B cell (primary cell): ENCODE measurements around the gene PELI2. TPM values are rescaled to one million over a fixed set of nuclear protein-coding genes. Genes with fewer than 3 reads are reported as not detected.

ENCODE experiments used
- ATAC-seq: fragments of 200-7000 bp; cut with Tn5 transposase; one replicate; pipeline ENCODE4 v1.10.0; 2021; ENCODE audit warnings: low read depth, mild to moderate bottlenecking, moderate number of reproducible peaks, moderate library complexity
- CTCF ChIA-PET: fragments of 350-600 bp; sonication (Branson Sonifier 250); formaldehyde crosslinking; loops from one replicate; lab custom pipeline; 2021; ENCODE audit warnings: antibody characterized with exemption, inconsistent platforms; lab: Charles Lee
- POLR2A ChIA-PET: fragments of 350-600 bp; sonication (Branson Sonifier 250); formaldehyde crosslinking; loops from one replicate; lab custom pipeline; 2021; ENCODE audit warnings: antibody characterized with exemption; lab: Charles Lee
- DNase-seq: peaks from one replicate; pipeline ENCODE4 v3.0.0; 2013
- H2AFZ ChIP-seq: 2 replicates; pipeline ENCODE4 v1.6.1; 2012; ENCODE audit warnings: mild to moderate bottlenecking, low read depth, low read length; ENCODE audit not compliant: insufficient read depth, poor library complexity, severe bottlenecking
- H3K27ac ChIP-seq, 2 donors: 1 replicate in 1 of 2; 2 replicates in 1 of 2; pipeline ENCODE4 v1.5.1; 2012 to 2013; ENCODE audit warnings: low read length in 2 of 2, mild to moderate bottlenecking in 2 of 2, moderate library complexity in 1 of 2
- H3K27me3 ChIP-seq, 4 experiments: fragments of 200-600 bp in 1 of 4; sonication (generic) in 1 of 4; replicated peaks in 1 of 4; 1 replicate in 2 of 4; 2 replicates in 2 of 4; pipeline versions ENCODE4 v1.6.1 to v1.7.0; 2013 to 2016; ENCODE audit warnings: low read length in 3 of 4, mild to moderate bottlenecking in 2 of 4, mixed read lengths in 1 of 4, moderate library complexity in 1 of 4; ENCODE audit not compliant: insufficient read depth in 4 of 4, control insufficient read depth in 3 of 4; ENCODE audit errors: control extremely low read depth in 1 of 4
- H3K36me3 ChIP-seq, 2 experiments: replicated peaks in 1 of 2; 1 replicate in 1 of 2; 2 replicates in 1 of 2; pipeline versions ENCODE4 v1.6.1 to v1.7.1; 2013; ENCODE audit warnings: low read length in 1 of 2; ENCODE audit not compliant: insufficient read depth in 2 of 2, control insufficient read depth in 1 of 2; ENCODE audit errors: control extremely low read depth in 1 of 2, extremely low read depth in 1 of 2
- H3K4me1 ChIP-seq, 2 donors: fragments of 200-600 bp in 1 of 2; sonication (generic) in 1 of 2; 1 replicate in 1 of 2; 2 replicates in 1 of 2; pipeline versions ENCODE4 v1.5.1 to v1.6.1; 2013 to 2017; ENCODE audit warnings: low read length in 2 of 2; ENCODE audit not compliant: control insufficient read depth in 2 of 2, insufficient read depth in 2 of 2
- H3K4me2 ChIP-seq: replicated peaks from 2 replicates; pipeline ENCODE3; 2012; ENCODE audit warnings: mild to moderate bottlenecking, low read depth, low read length; ENCODE audit not compliant: poor library complexity, severe bottlenecking
- H3K4me3 ChIP-seq, 5 experiments: fragments of 200-600 bp in 1 of 5; sonication (generic) in 1 of 5; 1 replicate in 3 of 5; 2 replicates in 2 of 5; pipeline versions ENCODE4 v1.5.1 to v1.7.0; 2011 to 2016; ENCODE audit warnings: low read length in 4 of 5, mild to moderate bottlenecking in 4 of 5, low read depth in 2 of 5, control low read depth in 1 of 5, moderate library complexity in 1 of 5; ENCODE audit not compliant: insufficient read depth in 1 of 5; ENCODE audit errors: control extremely low read depth in 1 of 5, extremely low read depth in 1 of 5
- H3K79me2 ChIP-seq: fragments of 200-600 bp; sonication (generic); one replicate; pipeline ENCODE4 v1.6.0; 2016; ENCODE audit warnings: low read length; ENCODE audit not compliant: control insufficient read depth, insufficient read depth
- H3K9ac ChIP-seq: fragments of 200-600 bp; sonication (generic); 2 replicates; pipeline ENCODE4 v1.6.1; 2017; ENCODE audit warnings: mild to moderate bottlenecking, low read length, moderate library complexity
- H3K9me3 ChIP-seq, 3 donors: one replicate each; pipeline versions ENCODE4 v1.6.1 to v1.7.1; 2013; ENCODE audit warnings: low read length in 2 of 3; ENCODE audit not compliant: control insufficient read depth in 2 of 3, insufficient read depth in 1 of 3; ENCODE audit errors: control extremely low read depth in 1 of 3
- H4K20me1 ChIP-seq: 2 replicates; pipeline ENCODE4 v1.6.0; 2012; ENCODE audit warnings: mild to moderate bottlenecking, low read length; ENCODE audit not compliant: insufficient read depth, control insufficient read depth, poor library complexity, severe bottlenecking
- H3K27ac Mint-ChIP-seq: one replicate; pipeline ENCODE4 v1.8.0; 2021; ENCODE audit warnings: mixed read lengths
- H3K27me3 Mint-ChIP-seq: one replicate; pipeline ENCODE4 v1.8.0; 2021; ENCODE audit warnings: mixed read lengths
- H3K4me1 Mint-ChIP-seq: one replicate; pipeline ENCODE4 v1.8.0; 2021; ENCODE audit warnings: mixed read lengths
- H3K4me3 Mint-ChIP-seq: one replicate; pipeline ENCODE4 v1.8.0; 2021; ENCODE audit warnings: mixed read lengths
- H3K9me3 Mint-ChIP-seq: one replicate; pipeline ENCODE4 v1.8.0; 2022; ENCODE audit warnings: mixed read lengths; ENCODE audit not compliant: insufficient read depth
- CTCF ChIP-seq: fragments of 200-600 bp; IDR thresholded peaks from one replicate; pipeline ENCODE4 v1.8.0; 2022; ENCODE audit warnings: antibody characterized with exemption, mild to moderate bottlenecking
- EZH2 ChIP-seq: IDR thresholded peaks from 2 replicates; pipeline ENCODE4 v1.6.1; 2012; ENCODE audit warnings: borderline replicate concordance, low read depth, mild to moderate bottlenecking, moderate library complexity, low read length; ENCODE audit not compliant: insufficient read depth, poor library complexity, severe bottlenecking
- WGBS: methylation state at CpG from one replicate; pipeline ENCODE4 v1.1.5; 2013; ENCODE audit warnings: missing lambda C conversion rate; ENCODE audit not compliant: insufficient coverage; 5-methylcytosine and 5-hydroxymethylcytosine counted together
- intact Hi-C: fragments of 100-400 bp; cut with micrococcal nuclease; formaldehyde crosslinking; loops from one replicate; pipeline ENCODE4 v1.10.0; 2022
- polyA plus RNA-seq: library from polyadenylated mRNA; depleted of rRNA; stranded (reverse); fragments of >200 nt; gene quantifications from 2 replicates; pipeline ENCODE4 v1.2.3, GENCODE V29; 2012
- total RNA-seq, 2 donors: library from RNA; stranded (reverse); fragments of 120-200 nt in 1 of 2; gene quantifications; 1 replicate in 1 of 2; 2 replicates in 1 of 2; pipeline versions ENCODE4 v1.2.3 to v1.2.4, GENCODE V29; 2013 to 2022

The PELI2 gene
- total and polyA plus RNA-seq, 2 donors (not counting 1 experiment from before 2014, with no cell fraction given) = 5.7 to 13.4 TPM

GRCh38 chr14:56136571-56137452 lies 18.6 kb downstream of the PELI2 start:
- ChIA-PET POLR2A (no interaction called here), CTCF (interaction anchor here (0.7 to 0.8 kb wide), 2 partner anchors 21 to 114 kb away, joined by 3 to 4 read pairs; no protein-coding TSS in a partner anchor)
- no peak overlapping the region for H3K4me3 ChIP-seq
- no peak overlapping the region for H3K4me3 Mint-ChIP-seq
- peaks cover 37% of the 10 kb centered on the region for H3K4me1 Mint-ChIP-seq
- WGBS = 100% methylated on average over 1 of the region's 2 CpGs
- H3K27me3 ChIP-seq = no peaks in the 10 kb centered on the region
- H3K36me3 ChIP-seq = no peaks in the 10 kb centered on the region
- no peak overlapping the region for H3K9ac ChIP-seq
- H3K27ac ChIP-seq = no peak overlapping the region
- H3K9me3 Mint-ChIP-seq = no peaks in the 10 kb centered on the region
- TF ChIP-seq EZH2 (no peak), CTCF (no peak)
- H3K27me3 Mint-ChIP-seq = peaks cover 10% of the 10 kb centered on the region
- peaks cover 2 to 5% of the 10 kb centered on the region in 2 donors for H3K4me1 ChIP-seq
- ATAC-seq (no peak), DNase-seq (no peak)
- H4K20me1 ChIP-seq = peaks cover 40% of the 10 kb centered on the region
- no peaks in the 10 kb centered on the region for H3K9me3 ChIP-seq
- no peak overlapping the region for H3K4me2 ChIP-seq
- H3K79me2 ChIP-seq = peaks cover 90% of the 10 kb centered on the region
- H2AFZ ChIP-seq = no peak overlapping the region
- intact Hi-C loops = loop anchor here (10.0 kb wide), 1 partner anchor 48 kb away; no protein-coding TSS in a partner anchor
- no peak overlapping the region for H3K27ac Mint-ChIP-seq

- H3K79me2 ChIP-seq = peaks cover 89% of the 10 kb centered on the region
- WGBS = 75% methylated on average over 4 of the region's 7 CpGs
- H3K9me3 ChIP-seq = no peaks in the 10 kb centered on the region
- Mint-ChIP-seq H3K27ac (no peak overlapping the region), H3K4me1 (peaks cover 32% of the 10 kb centered on the region), H3K9me3 (no peaks in the 10 kb centered on the region), H3K4me3 (no peak overlapping the region), H3K27me3 (peaks cover 10% of the 10 kb centered on the region)
- no peaks in the 10 kb centered on the region for H3K4me1 ChIP-seq
- peaks cover 34% of the 10 kb centered on the region for H4K20me1 ChIP-seq
- TF ChIP-seq CTCF (no peak), EZH2 (no peak)
- no peak overlapping the region for H2AFZ ChIP-seq
- H3K4me3 ChIP-seq = no peak overlapping the region
- H3K36me3 ChIP-seq = no peaks in the 10 kb centered on the region
- H3K4me2 ChIP-seq = no peak overlapping the region
- DNase-seq (no peak), ATAC-seq (no peak)
- ChIA-PET CTCF (interaction anchor here (0.8 kb wide), 1 partner anchor 114 kb away, joined by 3 read pairs; no protein-coding TSS in a partner anchor), POLR2A (no interaction called here)
- no peak overlapping the region for H3K9ac ChIP-seq
- intact Hi-C loops = loop anchor here (10.0 kb wide), 1 partner anchor 47 kb away; no protein-coding TSS in a partner anchor
- no peak overlapping the region for H3K27ac ChIP-seq
- no peaks in the 10 kb centered on the region for H3K27me3 ChIP-seq
Observed at GRCh38 chr14:56137453-56137807, 19.2 kb downstream of the PELI2 start.
